ENCODE data around the gene SLC36A4.
"Not testable (repeated sequence)": the region's sequence is repeated elsewhere in the genome, so short reads cannot be mapped to it uniquely, and the experiment has no call there.

SLC36A4 gene

GRCh38 chr11:93198215-93198845 is 539 bp upstream of the SLC36A4 start:
- H3K4me1 ChIP-seq: peaks cover 6 to 34% (median 12%) of the 10 kb centered on the region in 10 experiments; a peak in 16 of 20 replicates
- H3K4me2 ChIP-seq: peak overlapping the region; percentile 73 to 93 (median 82)
- H3K27ac ChIP-seq: peak overlapping the region; percentile 92 to 99 (median 98)
- H4K20me1 ChIP-seq: peaks cover 0 to 18% (median 0%) of the 10 kb centered on the region in 11 experiments; a peak in 4 of 22 replicates
- no peaks in the 10 kb centered on the region for H3K9me3 ChIP-seq (replicated peaks in 1 of 11)
- no peak for TF ChIP-seq Cebpa-rat (IDR thresholded peaks at IDR 0.05)
- H3K9ac ChIP-seq: peak overlapping the region; percentile 91 to 99 (median 97)
- H3K27me3 ChIP-seq: no peaks in the 10 kb centered on the region
- H3K36me3 ChIP-seq: no peaks in the 10 kb centered on the region; a peak in 1 of 22 replicates
- peak overlapping the region; percentile 63 to 89 (median 82) for H3K4me3 ChIP-seq

- Histone ChIP-seq H3K27ac (peak overlapping the region; percentile 92 to 99 (median 98)), H3K9ac (peak overlapping the region; percentile 91 to 99 (median 97)), H3K9me3 (replicated peaks in 1 of 11) (0 out of 22 replicates have a peak, but pooled peaks cover 0 to 4% (median 0%) of the 10 kb centered on the region in 11 experiments), H3K4me1 (peaks cover 6 to 34% (median 12%) of the 10 kb centered on the region in 10 experiments; a peak in 16 of 20 replicates), H3K27me3 (no peaks in the 10 kb centered on the region), H4K20me1 (peaks cover 0 to 28% (median 0%) of the 10 kb centered on the region in 11 experiments; a peak in 5 of 22 replicates), H3K36me3 (peaks cover 0 to 5% (median 3%) of the 10 kb centered on the region in 11 experiments; a peak in 4 of 22 replicates), H3K4me3 (peak overlapping the region; percentile 63 to 89 (median 82)), H3K4me2 (peak overlapping the region; percentile 73 to 93 (median 84))
- TF ChIP-seq Cebpa-rat (IDR thresholded peaks at IDR 0.05): no peak
Observed at GRCh38 chr11:93196816-93197379, 893 bp downstream of the SLC36A4 start.

GRCh38 chr11:93194673-93195291 is 3.0 kb downstream of the SLC36A4 start:
- H3K27ac ChIP-seq: no peak overlapping the region
- H3K36me3 ChIP-seq: peaks cover 0 to 14% (median 5%) of the 10 kb centered on the region in 11 experiments; a peak in 8 of 22 replicates
- no peaks in the 10 kb centered on the region for H3K27me3 ChIP-seq
- H4K20me1 ChIP-seq: peaks cover 0 to 29% (median 0%) of the 10 kb centered on the region in 11 experiments; a peak in 5 of 22 replicates
- no peak overlapping the region for H3K4me3 ChIP-seq
- H3K9ac ChIP-seq: no peak overlapping the region
- peaks cover 6 to 29% (median 12%) of the 10 kb centered on the region in 10 experiments; a peak in 16 of 20 replicates for H3K4me1 ChIP-seq
- TF ChIP-seq Cebpa-rat (IDR thresholded peaks at IDR 0.05): no peak
- peak overlapping the region in 1 of 11 experiments; percentile 15; a peak in 2 of 22 replicates for H3K4me2 ChIP-seq
- H3K9me3 ChIP-seq (replicated peaks in 1 of 11): peaks cover 0 to 8% (median 0%) of the 10 kb centered on the region in 11 experiments; a peak in 4 of 22 replicates

- H3K4me1 ChIP-seq: peaks cover 6 to 19% (median 11%) of the 10 kb centered on the region in 10 experiments; a peak in 16 of 20 replicates
- H3K9me3 ChIP-seq (replicated peaks in 1 of 11): peaks cover 5 to 17% (median 7%) of the 10 kb centered on the region in 11 experiments; a peak in 17 of 22 replicates
- no peak overlapping the region for H3K27ac ChIP-seq
- no peak overlapping the region for H3K4me3 ChIP-seq
- peaks cover 0 to 34% (median 0%) of the 10 kb centered on the region in 11 experiments; a peak in 5 of 22 replicates for H4K20me1 ChIP-seq
- H3K9ac ChIP-seq: no peak overlapping the region
- H3K4me2 ChIP-seq: peak overlapping the region in 4 of 11 experiments; percentile 37 to 47 (median 42); a peak in 5 of 22 replicates
- TF ChIP-seq Cebpa-rat (IDR thresholded peaks at IDR 0.05): peak in 2 of 11 experiments; percentile 40 to 50; a peak in 2 of 22 replicates
- H3K27me3 ChIP-seq: no peaks in the 10 kb centered on the region
- H3K36me3 ChIP-seq: peaks cover 3 to 20% (median 9%) of the 10 kb centered on the region in 11 experiments; a peak in 14 of 22 replicates
Observed at GRCh38 chr11:93193731-93194130, 4.1 kb downstream of the SLC36A4 start.

- Histone ChIP-seq H3K36me3 (peaks cover 3 to 34% (median 16%) of the 10 kb centered on the region in 11 experiments; a peak in 17 of 22 replicates), H3K9ac (no peak overlapping the region), H3K4me3 (no peak overlapping the region), H3K27me3 (no peaks in the 10 kb centered on the region), H3K9me3 (replicated peaks in 1 of 11) (peaks cover 19 to 32% (median 23%) of the 10 kb centered on the region in 11 experiments), H3K27ac (no peak overlapping the region), H4K20me1 (peaks cover 0 to 38% (median 0%) of the 10 kb centered on the region in 11 experiments; a peak in 5 of 22 replicates), H3K4me2 (no peak overlapping the region; a peak in 1 of 22 replicates), H3K4me1 (peaks cover 0 to 13% (median 7%) of the 10 kb centered on the region in 10 experiments; a peak in 13 of 20 replicates)
- no peak for TF ChIP-seq Cebpa-rat (IDR thresholded peaks at IDR 0.05)
Observed at GRCh38 chr11:93192163-93192562, 5.6 kb downstream of the SLC36A4 start.

- Histone ChIP-seq H3K4me1 (peaks cover 0 to 6% (median 0%) of the 10 kb centered on the region in 10 experiments; a peak in 4 of 20 replicates), H3K36me3 (peaks cover 3 to 52% (median 27%) of the 10 kb centered on the region in 11 experiments; a peak in 19 of 22 replicates), H3K9me3 (replicated peaks in 1 of 11) (peaks cover 23 to 34% (median 28%) of the 10 kb centered on the region in 11 experiments), H3K27ac (no peak overlapping the region), H3K9ac (no peak overlapping the region), H3K4me2 (no peak overlapping the region), H3K4me3 (no peak overlapping the region), H4K20me1 (peaks cover 0 to 30% (median 0%) of the 10 kb centered on the region in 11 experiments; a peak in 5 of 22 replicates), H3K27me3 (no peaks in the 10 kb centered on the region)
- no peak for TF ChIP-seq Cebpa-rat (IDR thresholded peaks at IDR 0.05)
Observed at GRCh38 chr11:93189462-93189861, 8.3 kb downstream of the SLC36A4 start.

- H4K20me1 ChIP-seq: peaks cover 0 to 28% (median 0%) of the 10 kb centered on the region in 11 experiments; a peak in 5 of 22 replicates
- H3K4me1 ChIP-seq: peaks cover 0 to 4% (median 0%) of the 10 kb centered on the region in 10 experiments; a peak in 4 of 20 replicates
- peaks cover 3 to 60% (median 31%) of the 10 kb centered on the region in 11 experiments; a peak in 19 of 22 replicates for H3K36me3 ChIP-seq
- H3K9me3 ChIP-seq (replicated peaks in 1 of 11): peaks cover 23 to 34% (median 28%) of the 10 kb centered on the region in 11 experiments
- no peak for TF ChIP-seq Cebpa-rat (IDR thresholded peaks at IDR 0.05)
- no peak overlapping the region for H3K4me2 ChIP-seq
- no peak overlapping the region for H3K27ac ChIP-seq
- no peak overlapping the region for H3K9ac ChIP-seq
- H3K4me3 ChIP-seq: no peak overlapping the region
- no peaks in the 10 kb centered on the region for H3K27me3 ChIP-seq
Observed at GRCh38 chr11:93188726-93189125, 9.1 kb downstream of the SLC36A4 start.

GRCh38 chr11:93187290-93187689 is 10.5 kb downstream of the SLC36A4 start:
- no peak overlapping the region for H3K4me3 ChIP-seq

GRCh38 chr11:93177891-93178290 is 19.9 kb downstream of the SLC36A4 start:
- not testable (repeated sequence) for H4K20me1 ChIP-seq, H3K4me2 ChIP-seq, H3K9ac ChIP-seq, H3K27ac ChIP-seq, H3K27me3 ChIP-seq, H3K4me3 ChIP-seq, H3K4me1 ChIP-seq
- Histone ChIP-seq H3K36me3 (peaks cover 32 to 64% (median 45%) of the 10 kb centered on the region in 11 experiments), H3K9me3 (replicated peaks in 1 of 11) (peaks cover 30 to 36% (median 33%) of the 10 kb centered on the region in 11 experiments)

More at GRCh38 chr11:93187290-93187689, 10.5 kb downstream of the SLC36A4 start:
- H3K27ac ChIP-seq: no peak overlapping the region
- TF ChIP-seq Cebpa-rat (IDR thresholded peaks at IDR 0.05): no peak
- no peak overlapping the region for H3K9ac ChIP-seq
- no peaks in the 10 kb centered on the region for H3K4me1 ChIP-seq
- H3K4me2 ChIP-seq: no peak overlapping the region
- H3K9me3 ChIP-seq (replicated peaks in 1 of 11): peaks cover 23 to 34% (median 28%) of the 10 kb centered on the region in 11 experiments
- H3K36me3 ChIP-seq: peaks cover 3 to 73% (median 40%) of the 10 kb centered on the region in 11 experiments; a peak in 19 of 22 replicates
- peaks cover 0 to 21% (median 0%) of the 10 kb centered on the region in 11 experiments; a peak in 4 of 22 replicates for H4K20me1 ChIP-seq
- H3K27me3 ChIP-seq: no peaks in the 10 kb centered on the region

All from BLaER1 treated with 17β-estradiol and CSF1 and Interleukin-3, amounts not matched to agents 10 nM and 100 nM (cell line).